A673 (cell line): ENCODE results near the gene TP53I11.

Source experiments
- CTCF ChIP-seq: fragments of 300-800, 200-600 bp; sonication (generic); conservative IDR thresholded peaks from 2 replicates; pipeline ENCODE4 v1.5.1; 2017; ENCODE audit warnings: low read depth, mild to moderate bottlenecking, antibody characterized with exemption, low read length, moderate library complexity, mixed read lengths
- EZH2 ChIP-seq: fragments of 200-600 bp; sonication (generic); IDR thresholded peaks from 2 replicates; pipeline ENCODE4 v1.6.1; 2017; ENCODE audit warnings: borderline replicate concordance, low read depth, mild to moderate bottlenecking, mixed read lengths, antibody characterized with exemption, low read length; ENCODE audit not compliant: poor library complexity, severe bottlenecking

GRCh38 chr11:44912270-44912987, 38.3 kb downstream of the TP53I11 start:
- TF ChIP-seq CTCF (no peak), EZH2 (no peak)
